Activated CD4-positive, alpha-beta T cell treated with anti-CD3 and anti-CD28 coated beads, Interleukin-2, amount 50 U/mL, for 24 hours (primary cell): ENCODE data around the gene TOP2B.

Experiments used
- DNase-seq, 2 donors: peaks; one replicate each; pipeline ENCODE4 v3.0.0-alpha.2; 2020; ENCODE audit warnings: low read depth in 1 of 2, low spot score in 1 of 2

The TOP2B gene

GRCh38 chr3:25564075-25564474 lies 100.6 kb downstream of the TOP2B start:
- DNase-seq, result no peak

GRCh38 chr3:25563601-25564000 lies 101.1 kb downstream of the TOP2B start:
- DNase-seq, result no peak

GRCh38 chr3:25558796-25559195 lies 105.9 kb downstream of the TOP2B start:
- no peak for DNase-seq

GRCh38 chr3:25558121-25558520 lies 106.6 kb downstream of the TOP2B start:
- no peak for DNase-seq

- no peak for DNase-seq
These were observed 107.0 kb downstream of the TOP2B start for GRCh38 chr3:25557694-25558093.

GRCh38 chr3:25556447-25556846 lies 108.3 kb downstream of the TOP2B start:
- no peak for DNase-seq

GRCh38 chr3:25555695-25556437 lies 108.8 kb downstream of the TOP2B start:
- DNase-seq, result no peak

- no peak for DNase-seq
These were observed 110.3 kb downstream of the TOP2B start for GRCh38 chr3:25554376-25554775.

- no peak for DNase-seq
These were observed 112.5 kb downstream of the TOP2B start for GRCh38 chr3:25552251-25552650.

GRCh38 chr3:25548836-25549235 lies 115.9 kb downstream of the TOP2B start:
- DNase-seq, result no peak

GRCh38 chr3:25547943-25548674 lies 116.6 kb downstream of the TOP2B start:
- no peak for DNase-seq
